Activated T-cell treated with anti-CD3 and anti-CD28 coated beads, Interleukin-2, amount 50 U/mL, for 48 hours (primary cell): ENCODE measurements around the gene CDC14A.
A peak's percentile ranks its signal among the peaks of the same experiment; 100 is the strongest.

Experiments
- DNase-seq, 2 experiments: peaks; one replicate each; pipeline ENCODE4 v3.0.0-alpha.2; 2020

Gene CDC14A

DNA sequence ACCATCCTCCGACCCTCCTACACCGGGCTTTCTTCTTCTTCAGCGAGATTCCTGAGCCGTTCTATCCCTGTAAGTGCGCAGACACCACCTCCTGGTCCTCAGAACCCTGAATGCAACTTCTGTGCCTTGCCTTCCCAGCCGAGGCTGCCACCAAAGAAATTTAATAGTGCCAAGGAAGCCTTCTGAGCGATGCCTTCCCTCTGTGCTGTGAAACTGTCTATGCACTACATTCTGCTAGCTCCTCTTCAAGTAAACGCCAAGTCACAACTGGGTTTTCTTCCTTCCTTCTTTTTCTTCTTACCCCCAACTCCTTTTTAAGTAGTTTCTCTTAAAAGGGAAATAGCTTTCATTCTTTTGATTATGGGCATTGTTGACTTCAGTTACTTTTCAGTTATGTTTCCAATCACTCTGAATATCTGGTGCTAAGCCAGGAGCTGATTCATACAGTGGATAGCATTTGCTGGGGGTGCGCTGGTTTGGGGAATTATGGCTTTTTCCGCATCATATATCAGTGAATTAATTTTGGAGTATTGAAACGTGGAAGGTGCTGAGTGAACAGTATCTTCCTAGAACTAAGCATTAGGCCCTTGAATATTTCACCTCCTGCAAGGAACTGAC, 147.0 kb downstream of the CDC14A start:
- no peak for DNase-seq

DNA sequence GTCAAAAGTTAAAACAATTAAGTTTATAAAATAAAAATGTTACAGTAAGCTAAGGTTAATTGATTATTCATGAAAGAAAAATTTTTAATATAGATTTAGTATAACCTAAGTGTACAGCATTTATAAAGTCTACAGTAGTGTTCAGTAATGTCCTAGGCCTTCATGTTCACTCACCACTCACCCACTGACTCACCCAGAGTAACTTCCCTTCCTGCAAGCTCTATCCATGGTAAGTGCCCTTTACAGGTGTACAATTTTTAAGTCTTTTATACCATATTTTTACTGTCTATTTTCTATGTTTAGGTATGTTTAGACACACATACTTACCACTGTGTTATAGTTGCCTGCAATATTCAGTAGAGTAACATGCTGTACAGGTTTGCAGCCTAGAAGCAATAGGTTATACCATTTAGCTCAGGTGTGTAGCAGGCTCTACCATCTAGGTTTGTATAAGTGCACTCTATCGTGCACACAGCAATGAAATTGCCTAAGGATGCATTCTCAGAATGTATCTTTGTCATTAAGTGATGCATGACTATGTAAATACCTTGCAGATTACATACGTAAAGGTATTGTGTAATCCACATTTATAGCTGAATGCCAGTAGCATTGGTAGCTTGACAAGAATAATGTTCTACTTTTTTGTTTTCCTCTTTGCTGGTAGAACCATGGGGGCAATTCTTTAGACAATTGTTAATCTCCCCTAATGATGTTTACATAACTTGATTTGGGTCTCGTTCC, 149.9 kb downstream of the CDC14A start:
- no peak for DNase-seq

GRCh38 chr1:100506217-100506616, 153.9 kb downstream of the CDC14A start:
- DNase-seq = no peak

- DNase-seq = no peak
Observed at GRCh38 chr1:100510451-100510850, 158.1 kb downstream of the CDC14A start.

DNA sequence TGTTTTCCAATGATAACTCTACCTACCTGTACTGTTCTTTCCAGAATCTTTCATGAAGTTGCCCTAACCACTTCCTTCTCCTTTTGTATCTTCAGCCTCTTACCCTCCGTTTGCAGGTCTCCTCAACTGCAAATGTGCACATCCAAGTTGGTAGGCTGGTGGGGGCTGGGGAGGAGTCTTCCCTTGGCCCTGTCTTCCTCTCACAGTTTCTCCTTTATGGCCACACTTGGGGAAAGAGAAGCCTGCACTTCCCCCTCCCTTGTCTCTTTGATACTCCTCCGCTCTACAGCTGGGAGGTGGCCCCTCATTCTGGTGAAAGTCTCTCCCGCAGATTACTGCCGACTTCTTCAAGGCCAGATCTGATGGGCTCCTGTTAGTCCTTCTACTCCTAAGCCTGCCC, 158.8 kb downstream of the CDC14A start:
- DNase-seq = no peak

- DNase-seq = no peak
Observed at GRCh38 chr1:100511773-100512172, 159.5 kb downstream of the CDC14A start.

- no peak for DNase-seq
Observed at GRCh38 chr1:100512803-100513352, 160.6 kb downstream of the CDC14A start.

DNA sequence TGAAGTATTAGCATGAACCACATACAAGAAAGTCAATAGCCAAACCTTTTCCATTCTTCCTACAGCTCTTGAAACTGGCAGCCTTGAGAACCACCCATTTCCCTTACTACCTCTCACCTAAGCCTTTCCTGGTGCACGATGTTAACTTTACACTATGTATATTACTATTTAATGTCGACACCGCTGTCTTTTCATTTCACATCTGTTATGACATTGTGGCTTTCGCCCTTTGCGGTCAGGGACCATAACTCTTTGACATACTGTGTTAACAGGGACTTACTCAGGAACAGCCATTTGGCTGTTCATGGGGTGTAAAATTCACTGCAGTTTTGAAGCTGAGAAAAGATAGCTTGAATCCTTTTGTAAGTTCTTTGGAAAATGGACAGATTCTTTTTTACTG, 164.6 kb downstream of the CDC14A start:
- no peak for DNase-seq

DNA sequence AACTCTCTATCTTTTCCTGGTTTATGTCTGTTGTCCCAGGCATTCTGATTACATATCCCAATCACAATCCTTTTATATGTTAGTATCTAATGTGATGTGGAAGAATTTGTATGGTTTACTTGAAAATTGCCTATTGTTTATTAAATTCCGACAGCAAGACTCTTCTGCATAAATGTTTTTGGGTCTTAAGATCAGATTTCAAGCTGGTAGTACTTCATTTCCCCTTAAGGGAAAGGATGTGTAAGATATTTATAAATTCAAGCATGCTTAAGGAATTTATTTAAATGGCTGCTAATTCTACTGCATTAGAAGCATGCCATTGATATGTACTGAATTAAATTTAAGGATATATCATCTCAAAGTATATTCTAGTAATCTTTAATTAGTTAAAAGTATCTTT, 165.2 kb downstream of the CDC14A start:
- DNase-seq = no peak

DNA sequence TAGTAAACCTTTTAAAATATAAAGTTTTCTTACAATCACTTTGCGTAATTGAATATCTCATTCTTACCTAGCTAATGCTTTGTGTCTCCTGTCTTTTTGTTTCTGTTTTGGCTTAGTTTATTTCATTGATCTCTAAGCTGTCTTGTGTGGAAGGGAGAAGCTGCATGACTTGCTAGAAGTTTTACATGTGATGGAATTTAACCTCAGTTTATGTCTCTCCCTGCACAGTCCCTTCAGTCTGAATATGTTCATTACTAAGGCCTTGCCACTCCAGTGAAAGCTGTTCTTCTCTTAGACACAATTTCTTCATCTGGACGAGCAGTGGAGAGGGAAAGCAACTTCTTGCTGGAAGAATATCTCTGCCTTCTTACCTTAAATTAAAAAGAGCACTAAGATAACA, 165.7 kb downstream of the CDC14A start:
- DNase-seq = no peak

- DNase-seq = no peak
Observed at GRCh38 chr1:100523038-100523652, 170.8 kb downstream of the CDC14A start.

DNA sequence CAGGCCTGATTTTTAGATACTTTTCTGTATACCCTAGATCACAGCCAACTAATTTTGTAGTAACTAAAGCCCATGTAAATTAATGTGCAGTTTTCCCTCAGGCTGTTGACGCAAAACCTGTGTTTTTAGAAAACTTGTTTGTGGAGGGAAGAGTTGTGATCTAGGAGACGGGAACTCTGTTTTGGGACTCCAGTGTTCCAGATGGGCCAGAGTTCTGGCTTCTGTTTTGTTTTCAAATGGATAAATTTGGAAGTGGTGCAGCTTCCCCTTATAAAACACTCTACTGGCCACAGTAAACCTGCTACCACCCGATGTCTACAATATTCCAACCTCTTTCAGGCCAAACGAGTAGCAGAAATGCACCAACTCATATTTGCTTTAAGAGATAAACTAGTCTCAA, 172.0 kb downstream of the CDC14A start:
- DNase-seq = no peak

GRCh38 chr1:100526894-100527293, 174.6 kb downstream of the CDC14A start:
- no peak for DNase-seq

GRCh38 chr1:100528871-100529270, 176.6 kb downstream of the CDC14A start:
- DNase-seq = no peak

- DNase-seq = no peak
Observed at GRCh38 chr1:100530141-100530540, 177.8 kb downstream of the CDC14A start.

- DNase-seq = no peak
Observed at GRCh38 chr1:100530880-100531487, 178.7 kb downstream of the CDC14A start.

DNA sequence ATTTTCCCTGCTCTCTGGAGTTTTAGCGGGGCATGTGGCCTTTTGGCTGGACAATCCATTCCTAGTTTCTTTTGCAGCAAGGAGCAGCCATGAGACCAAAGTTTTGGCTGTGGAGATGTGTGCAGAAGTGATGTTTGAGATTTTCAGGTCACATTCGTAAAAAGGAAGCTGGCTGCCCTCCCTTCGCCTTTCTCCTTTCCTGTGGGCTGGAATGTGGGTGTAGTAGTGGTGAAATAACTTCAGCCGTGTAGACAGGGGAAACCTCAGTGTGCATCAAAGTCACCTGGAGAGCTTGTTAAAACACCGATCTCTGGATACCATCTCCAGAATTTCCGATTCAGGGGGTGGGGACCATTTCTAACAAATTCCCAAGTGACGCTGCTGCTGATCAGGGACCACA, 180.3 kb downstream of the CDC14A start:
- no peak for DNase-seq

DNA sequence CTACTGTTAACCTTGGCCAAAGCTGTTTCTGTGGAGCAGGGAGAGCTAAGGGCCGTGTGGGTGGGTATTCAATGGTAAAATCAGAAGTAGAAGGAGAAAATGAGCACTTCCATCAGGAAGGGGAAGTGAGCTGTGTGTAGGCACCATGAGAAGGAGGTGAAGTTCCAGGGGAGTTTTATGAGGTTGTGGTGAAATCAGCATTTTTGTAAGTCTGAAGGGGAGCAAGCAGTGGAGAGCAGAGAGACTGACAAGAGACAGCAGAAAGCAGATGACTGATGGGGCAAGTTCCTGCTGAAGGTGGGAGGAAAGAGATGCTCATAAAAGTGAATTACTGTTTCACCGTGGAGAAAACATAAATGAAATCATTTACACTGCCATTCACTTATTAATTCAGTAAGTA, 183.0 kb downstream of the CDC14A start:
- no peak for DNase-seq

GRCh38 chr1:100536031-100536430, 183.7 kb downstream of the CDC14A start:
- no peak for DNase-seq

DNA sequence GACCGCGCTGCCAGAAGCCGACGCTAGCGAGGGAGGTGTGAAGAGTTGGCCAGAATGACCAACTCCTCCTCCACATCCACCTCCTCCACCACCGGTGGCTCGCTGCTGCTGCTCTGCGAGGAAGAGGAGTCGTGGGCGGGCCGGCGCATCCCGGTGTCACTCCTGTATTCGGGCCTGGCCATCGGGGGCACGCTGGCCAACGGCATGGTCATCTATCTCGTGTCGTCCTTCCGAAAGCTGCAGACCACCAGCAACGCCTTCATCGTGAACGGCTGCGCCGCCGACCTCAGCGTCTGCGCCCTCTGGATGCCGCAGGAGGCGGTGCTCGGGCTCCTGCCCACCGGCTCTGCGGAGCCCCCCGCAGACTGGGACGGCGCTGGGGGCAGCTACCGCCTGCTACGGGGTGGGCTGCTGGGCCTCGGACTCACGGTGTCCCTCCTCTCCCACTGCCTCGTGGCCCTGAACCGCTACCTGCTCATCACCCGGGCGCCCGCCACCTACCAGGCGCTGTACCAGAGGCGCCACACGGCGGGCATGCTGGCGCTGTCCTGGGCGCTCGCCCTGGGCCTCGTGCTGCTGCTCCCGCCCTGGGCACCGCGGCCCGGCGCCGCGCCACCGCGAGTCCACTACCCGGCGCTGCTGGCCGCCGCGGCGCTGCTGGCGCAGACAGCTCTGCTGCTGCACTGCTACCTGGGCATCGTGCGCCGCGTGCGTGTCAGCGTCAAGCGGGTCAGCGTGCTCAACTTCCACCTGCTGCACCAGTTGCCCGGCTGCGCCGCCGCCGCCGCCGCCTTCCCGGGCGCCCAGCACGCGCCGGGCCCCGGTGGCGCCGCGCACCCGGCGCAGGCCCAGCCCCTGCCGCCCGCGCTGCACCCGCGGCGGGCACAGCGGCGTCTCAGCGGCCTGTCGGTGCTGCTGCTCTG, 186.9 kb downstream of the CDC14A start:
- DNase-seq = peak; percentile 51 to 61

DNA sequence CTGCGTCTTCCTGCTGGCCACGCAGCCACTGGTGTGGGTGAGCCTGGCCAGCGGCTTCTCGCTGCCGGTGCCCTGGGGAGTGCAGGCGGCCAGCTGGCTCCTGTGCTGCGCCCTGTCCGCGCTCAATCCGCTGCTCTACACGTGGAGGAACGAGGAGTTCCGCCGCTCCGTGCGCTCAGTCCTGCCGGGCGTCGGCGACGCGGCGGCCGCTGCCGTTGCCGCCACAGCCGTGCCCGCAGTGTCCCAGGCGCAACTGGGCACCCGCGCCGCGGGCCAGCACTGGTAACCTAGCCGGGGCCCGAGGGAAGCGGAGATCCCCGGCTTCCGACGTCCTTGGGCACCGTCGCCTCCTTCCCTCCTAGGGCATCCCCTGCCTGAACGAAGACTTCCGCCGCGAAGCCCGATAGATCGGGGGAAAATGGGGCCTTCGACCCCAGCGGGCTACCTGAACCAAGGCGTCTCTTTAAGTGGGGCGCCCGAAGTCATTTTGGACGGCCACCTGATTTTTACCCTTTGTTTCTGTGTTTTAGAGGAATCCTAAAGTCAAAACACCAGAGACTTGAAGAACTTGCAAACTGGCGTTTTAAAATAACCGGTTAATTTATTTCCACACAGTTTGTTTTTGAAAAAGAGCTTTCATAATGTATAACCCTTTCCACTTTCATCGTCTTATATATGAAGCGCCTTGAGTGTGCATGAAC, 187.7 kb downstream of the CDC14A start:
- no peak for DNase-seq

DNA sequence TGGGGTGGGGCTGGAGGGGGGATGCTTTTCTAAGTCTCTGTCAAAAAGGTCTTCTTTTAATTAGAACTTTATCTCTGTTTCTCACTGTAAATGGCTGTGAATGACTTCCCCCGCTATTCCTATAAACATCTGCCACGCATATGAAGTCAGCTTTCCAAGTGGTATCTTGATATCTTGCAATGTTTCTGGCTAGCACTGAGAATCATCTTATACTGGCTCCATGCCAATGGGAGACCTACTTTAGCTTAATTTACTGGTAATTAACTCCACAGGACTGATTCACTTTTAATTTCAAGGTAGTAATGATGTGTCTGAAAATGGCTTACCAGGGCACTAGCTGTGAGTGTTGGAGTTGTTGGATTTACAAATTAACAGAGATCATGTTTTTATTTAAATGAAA, 190.0 kb downstream of the CDC14A start:
- DNase-seq = no peak
